ENCODE measurements around the gene KREMEN1. TPM values are rescaled to one million over a fixed set of nuclear protein-coding genes. Genes with fewer than 3 reads are reported as not detected.

The KREMEN1 gene
- total and polyA plus RNA-seq, 9 of the 15 experiments (the other 6 are each of a cell fraction or from before 2014, with no cell fraction given), result 0.69 to 11.5 (median 4.3) TPM

- ATAC-seq (no peak), DNase-seq (ENCODE audit: extremely low read depth in 1 of 4, low spot score in 3 of 4) (no peak), FAIRE-seq (no peak)
- Histone ChIP-seq H3K79me2 (ENCODE audit: control insufficient read depth, insufficient read depth, low read length) (no peaks in the 10 kb centered on the region), H3K36me3 (ENCODE audit: control insufficient read depth, insufficient read depth, low read length) (no peaks in the 10 kb centered on the region), H3K9me1 (ENCODE audit: control insufficient read depth, insufficient read depth, low read length) (no peaks in the 10 kb centered on the region), H3K27ac (ENCODE audit: extremely low read depth, low read depth, low read length) (no peak overlapping the region), H3K27me3 (ENCODE audit: control insufficient read depth in 2 of 2, insufficient read depth in 2 of 2, low read length in 2 of 2) (no peaks in the 10 kb centered on the region), H2AFZ (ENCODE audit: low read depth, low read length) (no peak overlapping the region), H3K4me1 (replicated peaks in 1 of 2; ENCODE audit: control insufficient read depth in 2 of 2, insufficient read depth in 2 of 2, low read length in 2 of 2) (peaks cover 0 to 4% of the 10 kb centered on the region in 2 experiments; a peak in 1 of 5 replicates), H4K20me1 (replicated peaks; ENCODE audit: control insufficient read depth, insufficient read depth, low read length) (no peaks in the 10 kb centered on the region), H3K4me2 (ENCODE audit: insufficient read depth, low read length) (no peak overlapping the region), H3K9me3 (replicated peaks; ENCODE audit: control insufficient read depth, insufficient read depth, low read depth, low read length) (no peaks in the 10 kb centered on the region), H3K4me3 (no peak overlapping the region), H3K9ac (ENCODE audit: insufficient read depth in 1 of 2, low read depth in 2 of 2, low read length in 2 of 2) (no peak overlapping the region)
- TF ChIP-seq CXXC5 (CRISPR knock-in tag; IDR thresholded peaks at IDR 0.05) (no peak), RBM22 (IDR thresholded peaks at IDR 0.05; ENCODE audit: low read depth, low read length, poor library complexity, severe bottlenecking) (no peak), ZNF134 (CRISPR knock-in tag; conservative IDR thresholded peaks at IDR 0.05) (no peak), SMARCB1 (IDR thresholded peaks at IDR 0.05; ENCODE audit: insufficient read length, low read depth) (no peak), ZNF133 (CRISPR knock-in tag; IDR thresholded peaks at IDR 0.05) (no peak), ZNF212 (CRISPR knock-in tag; IDR thresholded peaks at IDR 0.05) (no peak), ZNF263 (CRISPR knock-in tag; IDR thresholded peaks at IDR 0.05; ENCODE audit: borderline replicate concordance) (no peak), FUS (optimal IDR thresholded peaks at IDR 0.05; ENCODE audit: low read depth, low read length) (no peak), SMAD3 (CRISPR knock-in tag; conservative IDR thresholded peaks at IDR 0.05) (no peak), POLR2H (tag; IDR thresholded peaks at IDR 0.05; ENCODE audit: low read depth) (no peak), EWSR1 (IDR thresholded peaks at IDR 0.05; ENCODE audit: borderline replicate concordance, low read depth, partially characterized antibody) (no peak), TAL1 (IDR thresholded peaks at IDR 0.05) (no peak), BRF1 (IDR thresholded peaks at IDR 0.05; ENCODE audit: borderline replicate concordance, extremely low read depth, insufficient read length) (no peak)
- WGBS (ENCODE audit: insufficient coverage, low coverage, missing lambda C conversion rate), result 74% methylated on average over 6 of the region's 6 CpGs
- in situ Hi-C loops (cut with MboI) (no loop called here), intact Hi-C loops (cut with micrococcal nuclease) (no loop called here)
- BruUV-seq (replicated peaks), result no TSS peak
- ChIA-PET POLR2A (no interaction called here), CTCF (ENCODE audit: low intra/inter-chr PET ratio) (no interaction called here)
Observed at GRCh38 chr22:29214232-29214631, 141.4 kb downstream of the KREMEN1 start.
